ENCODE results near the gene SLC23A2. TPM values are rescaled to one million over a fixed set of nuclear protein-coding genes. Genes with fewer than 3 reads are reported as not detected.

Gene SLC23A2
- total RNA-seq, 2 experiments from 2014 or later: 16.0 to 16.2 TPM

- no peaks in the 10 kb centered on the region for H3K27me3 Mint-ChIP-seq
- POLR2A ChIA-PET: no interaction called here
- H3K4me3 Mint-ChIP-seq: no peak overlapping the region
- CTCF ChIA-PET: no interaction called here
- DNase-seq (no peak), ATAC-seq (no peak)
- no peak overlapping the region for H3K27ac Mint-ChIP-seq
- H3K9me3 Mint-ChIP-seq: no peaks in the 10 kb centered on the region
- H3K4me1 Mint-ChIP-seq (ENCODE audit: low read depth): peaks cover 30% of the 10 kb centered on the region
- peaks cover 30% of the 10 kb centered on the region for H3K36me3 Mint-ChIP-seq (ENCODE audit: low read depth)
- intact Hi-C loops (cut with micrococcal nuclease): no loop called here
- TF ChIP-seq CTCF (IDR thresholded peaks at IDR 0.05): no peak
These were observed 180.3 kb downstream of the SLC23A2 start for GRCh38 chr20:4820806-4821518.

- peaks cover 37% of the 10 kb centered on the region for H3K4me1 Mint-ChIP-seq (ENCODE audit: low read depth)
- no peak for TF ChIP-seq CTCF (IDR thresholded peaks at IDR 0.05)
- DNase-seq (no peak), ATAC-seq (no peak)
- H3K27me3 Mint-ChIP-seq: no peaks in the 10 kb centered on the region
- intact Hi-C loops (cut with micrococcal nuclease): no loop called here
- H3K36me3 Mint-ChIP-seq (ENCODE audit: low read depth): peaks cover 38% of the 10 kb centered on the region
- no peak overlapping the region for H3K4me3 Mint-ChIP-seq
- no peak overlapping the region for H3K27ac Mint-ChIP-seq
- no peaks in the 10 kb centered on the region for H3K9me3 Mint-ChIP-seq
- CTCF ChIA-PET: no interaction called here
- POLR2A ChIA-PET: no interaction called here
These were observed 181.4 kb downstream of the SLC23A2 start for GRCh38 chr20:4819901-4820300.

- H3K9me3 Mint-ChIP-seq: no peaks in the 10 kb centered on the region
- ChIA-PET POLR2A (interaction anchor here (1.2 kb wide), 1 partner anchor 302 kb away, joined by 3 read pairs; no protein-coding TSS in a partner anchor), CTCF (no interaction called here)
- intact Hi-C loops (cut with micrococcal nuclease): no loop called here
- H3K27me3 Mint-ChIP-seq: no peaks in the 10 kb centered on the region
- ATAC-seq (no peak), DNase-seq (no peak)
- H3K4me1 Mint-ChIP-seq (ENCODE audit: low read depth): peaks cover 56% of the 10 kb centered on the region
- no peak overlapping the region for H3K4me3 Mint-ChIP-seq
- peaks cover 58% of the 10 kb centered on the region for H3K36me3 Mint-ChIP-seq (ENCODE audit: low read depth)
- no peak for TF ChIP-seq CTCF (IDR thresholded peaks at IDR 0.05)
- no peak overlapping the region for H3K27ac Mint-ChIP-seq
These were observed 184.1 kb downstream of the SLC23A2 start for GRCh38 chr20:4817230-4817671.

DNA sequence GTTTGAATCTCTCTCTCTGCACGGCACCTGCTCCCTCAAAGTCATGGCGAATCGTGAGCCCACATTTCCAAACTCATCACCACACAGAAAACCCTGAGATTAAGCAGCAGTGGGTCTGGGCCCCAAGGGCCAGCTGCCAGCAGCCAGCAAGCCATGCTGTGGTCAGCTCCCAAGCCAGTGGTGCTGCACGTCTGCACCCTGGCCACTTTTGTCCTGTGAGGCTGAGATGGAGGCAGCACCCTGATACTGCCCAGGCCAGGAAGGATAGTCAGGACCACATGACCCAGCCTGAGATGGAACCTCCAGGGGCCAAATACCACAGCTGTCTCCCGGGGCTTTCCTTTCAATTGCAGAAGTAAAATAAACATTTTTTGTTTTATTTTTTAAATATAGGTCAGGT is 185.7 kb downstream of the SLC23A2 start:
- peaks cover 52% of the 10 kb centered on the region for H3K36me3 Mint-ChIP-seq (ENCODE audit: low read depth)
- peak overlapping the region; percentile 100 for H3K4me3 Mint-ChIP-seq

More for the DNA sequence above, 185.7 kb downstream of the SLC23A2 start:
- no peak for TF ChIP-seq CTCF (IDR thresholded peaks at IDR 0.05)
- Mint-ChIP-seq H3K9me3 (no peaks in the 10 kb centered on the region), H3K4me1 (ENCODE audit: low read depth) (peaks cover 57% of the 10 kb centered on the region), H3K27me3 (no peaks in the 10 kb centered on the region), H3K27ac (peak overlapping the region; percentile 100)
- POLR2A ChIA-PET: interaction anchor here (1.7 to 3.5 kb wide), 2 partner anchors 9 to 18 kb away, joined by 8 to 21 read pairs; no protein-coding TSS in a partner anchor
- CTCF ChIA-PET: interaction anchor here (0.9 to 1.6 kb wide), 2 partner anchors 57 to 140 kb away, joined by 5 read pairs; no protein-coding TSS in a partner anchor
- intact Hi-C loops (cut with micrococcal nuclease): no loop called here
- no peak for ATAC-seq
- no peak for DNase-seq
